SK-N-SH (cell line): ENCODE measurements around the gene EMILIN2. TPM values are rescaled to one million over a fixed set of nuclear protein-coding genes. Genes with fewer than 3 reads are reported as not detected.
"Not testable (repeated sequence)": the region's sequence is repeated elsewhere in the genome, so short reads cannot be mapped to it uniquely, and the experiment has no call there.

ENCODE experiments used
- CTCF ChIA-PET: fragments of 300-600, 350-600 bp; formaldehyde crosslinking; extraction: SDS; loops from one replicate; lab custom pipeline; 2021; lab: Yijun Ruan, JAX
- POLR2A ChIA-PET: fragments of 350-600 bp; sonication (Branson Sonifier 250); formaldehyde crosslinking; extraction: SDS; loops from one replicate; lab custom pipeline; 2020; ENCODE audit warnings: antibody characterized with exemption, inconsistent platforms; lab: Yijun Ruan, JAX
- DNase-seq: peaks from one replicate; pipeline ENCODE4 v3.0.0; 2012
- H2AFZ ChIP-seq: fragments of 200-600 bp; sonication (generic); 2 replicates; pipeline ENCODE4 v1.8.1; 2016; ENCODE audit warnings: antibody characterized with exemption, mild to moderate bottlenecking, low read depth
- H3F3A ChIP-seq: fragments of 200-600 bp; sonication (generic); replicated peaks from 2 replicates; pipeline ENCODE3; 2016; ENCODE audit warnings: antibody characterized with exemption, mild to moderate bottlenecking; ENCODE audit not compliant: insufficient read depth
- H3K27ac ChIP-seq, 2 experiments: fragments of 200-500 bp in 1 of 2; fragments of 200-600 bp in 1 of 2; sonication (Bioruptor generic) in 1 of 2; sonication (generic), shearing (Covaris generic) in 1 of 2; 2 replicates each; pipeline versions ENCODE4 v1.5.1 to v1.6.1; 2014 to 2016; ENCODE audit warnings: low read depth in 2 of 2, inconsistent platforms in 1 of 2, low read length in 1 of 2, mild to moderate bottlenecking in 1 of 2, mixed read lengths in 1 of 2
- H3K27me3 ChIP-seq: fragments of 200-600 bp; sonication (generic), shearing (Covaris generic); 2 replicates; pipeline ENCODE4 v1.6.1; 2016; ENCODE audit warnings: mixed run types; ENCODE audit not compliant: insufficient read depth
- H3K36me3 ChIP-seq, 2 experiments: fragments of 200-500 bp in 1 of 2; fragments of 200-600 bp in 1 of 2; sonication (Bioruptor generic) in 1 of 2; sonication (generic) in 1 of 2; replicated peaks in 1 of 2; 2 replicates each; pipeline versions ENCODE3 to v1.5.1; 2014 to 2016; ENCODE audit warnings: low read length in 1 of 2, mild to moderate bottlenecking in 1 of 2; ENCODE audit not compliant: insufficient read depth in 2 of 2, control insufficient read depth in 1 of 2
- H3K4me1 ChIP-seq, 2 experiments: fragments of 200-500 bp in 1 of 2; fragments of 200-600 bp in 1 of 2; sonication (Bioruptor generic) in 1 of 2; sonication (generic), shearing (Covaris generic) in 1 of 2; 2 replicates each; pipeline versions ENCODE4 v1.5.1 to v1.6.1; 2014 to 2016; ENCODE audit warnings: low read depth in 1 of 2, low read length in 1 of 2, mixed run types in 1 of 2; ENCODE audit not compliant: insufficient read depth in 2 of 2, control insufficient read depth in 1 of 2
- H3K4me2 ChIP-seq: fragments of 200-600 bp; sonication (generic), shearing (Covaris generic); 2 replicates; pipeline ENCODE4 v1.6.1; 2017; ENCODE audit warnings: mixed run types
- H3K4me3 ChIP-seq, 2 experiments: fragments of 200-500 bp in 1 of 2; fragments of 200-600 bp in 1 of 2; sonication (Bioruptor generic) in 1 of 2; sonication (generic), shearing (Covaris generic) in 1 of 2; 2 replicates each; pipeline versions ENCODE4 v1.5.1 to v1.8.1; 2014 to 2016; ENCODE audit warnings: low read depth in 2 of 2, inconsistent platforms in 1 of 2, low read length in 1 of 2, mild to moderate bottlenecking in 1 of 2, mixed read lengths in 1 of 2, moderate library complexity in 1 of 2
- H3K79me2 ChIP-seq: fragments of 200-600 bp; sonication (generic); 2 replicates; pipeline ENCODE4 v1.8.1; 2017; ENCODE audit warnings: mild to moderate bottlenecking; ENCODE audit not compliant: insufficient read depth
- H3K9ac ChIP-seq: fragments of 200-600 bp; sonication (generic); 2 replicates; pipeline ENCODE4 v1.6.1; 2017; ENCODE audit warnings: mixed run types
- H3K9me2 ChIP-seq: fragments of 200-600 bp; sonication (generic); 2 replicates; pipeline ENCODE4 v1.6.1; 2017; ENCODE audit warnings: mixed run types
- H3K9me3 ChIP-seq: fragments of 200-600 bp; sonication (generic); 2 replicates; pipeline ENCODE4 v1.6.1; 2017; ENCODE audit warnings: mixed run types, mild to moderate bottlenecking, moderate library complexity
- H4K20me1 ChIP-seq: fragments of 200-600 bp; sonication (generic); 2 replicates; pipeline ENCODE4 v1.6.1; 2017; ENCODE audit warnings: mild to moderate bottlenecking, mixed run types; ENCODE audit not compliant: insufficient read depth
- ELF1 ChIP-seq: IDR thresholded peaks from 2 replicates; pipeline ENCODE4 v1.4.0; 2012
- FOSL2 ChIP-seq: IDR thresholded peaks from 2 replicates; pipeline ENCODE4 v1.4.0; 2012; ENCODE audit warnings: low read depth, mild to moderate bottlenecking, moderate library complexity, borderline replicate concordance
- FOXJ3 ChIP-seq: sonication (generic); formaldehyde crosslinking; IDR thresholded peaks from 2 replicates; pipeline ENCODE4 v1.5.1; 2020; ENCODE audit warnings: mild to moderate bottlenecking, missing genetic modification reagents
- FOXM1 ChIP-seq: IDR thresholded peaks from 2 replicates; pipeline ENCODE4 v1.4.0; 2012; ENCODE audit warnings: low read depth, mild to moderate bottlenecking
- GABPA ChIP-seq: IDR thresholded peaks from 2 replicates; pipeline ENCODE4 v1.4.0; 2012; ENCODE audit warnings: low read depth, mild to moderate bottlenecking
- GATA2 ChIP-seq: sonication (generic); formaldehyde crosslinking; IDR thresholded peaks from 2 replicates; pipeline ENCODE4 v1.5.0; 2020; ENCODE audit warnings: mild to moderate bottlenecking, missing genetic modification reagents
- IRF3 ChIP-seq: fragments of 150-350 bp; IDR thresholded peaks from 2 replicates; pipeline ENCODE4 v1.6.1; 2016; ENCODE audit warnings: mild to moderate bottlenecking, low read depth, low read length
- MEF2A ChIP-seq: IDR thresholded peaks from 2 replicates; pipeline ENCODE4 v1.4.0; 2012; ENCODE audit warnings: low read depth, borderline replicate concordance
- MXI1 ChIP-seq: IDR thresholded peaks from 2 replicates; pipeline ENCODE4 v1.6.1; 2012; ENCODE audit warnings: mild to moderate bottlenecking, low read depth, low read length, improper control_type of control experiment
- PBX3 ChIP-seq: IDR thresholded peaks from 2 replicates; pipeline ENCODE4; 2012
- RAD21 ChIP-seq: IDR thresholded peaks from 2 replicates; pipeline ENCODE4 v1.6.1; 2012; ENCODE audit warnings: mild to moderate bottlenecking, low read length
- RFX5 ChIP-seq: IDR thresholded peaks from 2 replicates; pipeline ENCODE4 v1.6.1; 2012; ENCODE audit warnings: mild to moderate bottlenecking, improper control_type of control experiment, low read length
- SMC3 ChIP-seq: IDR thresholded peaks from 2 replicates; pipeline ENCODE4 v1.6.1; 2012; ENCODE audit warnings: low read depth, low read length, improper control_type of control experiment
- TCF12 ChIP-seq: IDR thresholded peaks from 2 replicates; pipeline ENCODE4 v1.4.0; 2012
- TEAD4 ChIP-seq: IDR thresholded peaks from 2 replicates; pipeline ENCODE4 v1.4.0; 2012; ENCODE audit warnings: mild to moderate bottlenecking, borderline replicate concordance; ENCODE audit not compliant: insufficient read depth
- USF1 ChIP-seq: IDR thresholded peaks from 2 replicates; pipeline ENCODE4 v1.4.0; 2012; ENCODE audit warnings: low read depth, borderline replicate concordance
- YY1 ChIP-seq: IDR thresholded peaks from 2 replicates; pipeline ENCODE4 v1.4.0; 2012; ENCODE audit warnings: low read depth, mild to moderate bottlenecking
- ZBTB33 ChIP-seq: IDR thresholded peaks from 2 replicates; pipeline ENCODE4 v1.4.0; 2012; ENCODE audit warnings: low read depth, borderline replicate concordance
- WGBS: methylation state at CpG from one replicate; pipeline ENCODE4 v1.1.6; 2017; ENCODE audit warnings: low lambda C conversion rate; 5-methylcytosine and 5-hydroxymethylcytosine counted together
- polyA plus RNA-seq, 3 experiments: library from polyadenylated mRNA; depleted of rRNA; stranded (reverse); fragments of >200 nt; gene quantifications; 2 replicates each; pipeline ENCODE4 v1.2.3, GENCODE V29; 2012

The EMILIN2 gene
- polyA plus RNA-seq, 1 of the 3 experiments (the other 2 are of a cell fraction), result 1.4 TPM

GRCh38 chr18:2851771-2852170 is 5.0 kb downstream of the EMILIN2 start:
- Histone ChIP-seq H3F3A (no peaks in the 10 kb centered on the region), H3K9me2 (no peaks in the 10 kb centered on the region), H3K36me3 (no peaks in the 10 kb centered on the region), H3K27me3 (peaks cover 18% of the 10 kb centered on the region), H4K20me1 (no peaks in the 10 kb centered on the region), H2AFZ (no peak overlapping the region), H3K4me3 (no peak overlapping the region), H3K9me3 (no peaks in the 10 kb centered on the region), H3K27ac (no peak overlapping the region), H3K4me2 (no peak overlapping the region), H3K4me1 (no peaks in the 10 kb centered on the region; a peak in 1 of 4 replicates), H3K9ac (no peak overlapping the region), H3K79me2 (no peaks in the 10 kb centered on the region)
- ChIA-PET CTCF (no interaction called here), POLR2A (no interaction called here)
- no peak for DNase-seq
- 84% methylated on average over 8 of the region's 8 CpGs for WGBS
- TF ChIP-seq PBX3, result no peak
- no peak for TF ChIP-seq RFX5
- TF ChIP-seq TEAD4, result no peak
- no peak for TF ChIP-seq MEF2A
- no peak for TF ChIP-seq GATA2 (CRISPR knock-in tag)
- TF ChIP-seq RAD21, result no peak
- no peak for TF ChIP-seq SMC3
- no peak for TF ChIP-seq YY1
- no peak for TF ChIP-seq GABPA
- no peak for TF ChIP-seq TCF12
- no peak for TF ChIP-seq USF1
- no peak for TF ChIP-seq FOXJ3 (CRISPR knock-in tag)
- TF ChIP-seq ELF1, result no peak
- no peak for TF ChIP-seq ZBTB33
- TF ChIP-seq FOSL2, result no peak
- TF ChIP-seq IRF3, result no peak
- no peak for TF ChIP-seq MXI1
- TF ChIP-seq FOXM1, result no peak
- TF ChIP-seq, all 33 proteins: peak for 0

GRCh38 chr18:2852460-2852859 is 5.7 kb downstream of the EMILIN2 start:
- H3K4me3 ChIP-seq, CTCF ChIA-PET, H3K27ac ChIP-seq, H3K36me3 ChIP-seq, H2AFZ ChIP-seq, H3K4me2 ChIP-seq, H3K4me1 ChIP-seq, DNase-seq, H3K9ac ChIP-seq, H3K9me2 ChIP-seq, H3K79me2 ChIP-seq, H3F3A ChIP-seq, H3K9me3 ChIP-seq, POLR2A ChIA-PET, H4K20me1 ChIP-seq: not testable (repeated sequence)
- peaks cover 17% of the 10 kb centered on the region for H3K27me3 ChIP-seq
- 69% methylated on average over 12 of the region's 12 CpGs for WGBS
